RPMI7951 (cell line): Measurements from ENCODE around the gene RPS27L. TPM values are rescaled to one million over a fixed set of nuclear protein-coding genes. Genes with fewer than 3 reads are reported as not detected.
"Not testable (repeated sequence)": the region's sequence is repeated elsewhere in the genome, so short reads cannot be mapped to it uniquely, and the experiment has no call there.

Experiments
- DNase-seq: peaks from one replicate; pipeline ENCODE4 v3.0.0-alpha.2; 2012; ENCODE audit warnings: low read depth
- total RNA-seq: library from RNA; depleted of rRNA; stranded (reverse); fragments of >200 nt; shearing (Covaris generic); gene quantifications from 2 replicates; pipeline ENCODE4 v1.2.3, GENCODE V29; 2014

RPS27L gene
- total RNA-seq, 1 experiment from 2014 or later: 233 TPM

DNA sequence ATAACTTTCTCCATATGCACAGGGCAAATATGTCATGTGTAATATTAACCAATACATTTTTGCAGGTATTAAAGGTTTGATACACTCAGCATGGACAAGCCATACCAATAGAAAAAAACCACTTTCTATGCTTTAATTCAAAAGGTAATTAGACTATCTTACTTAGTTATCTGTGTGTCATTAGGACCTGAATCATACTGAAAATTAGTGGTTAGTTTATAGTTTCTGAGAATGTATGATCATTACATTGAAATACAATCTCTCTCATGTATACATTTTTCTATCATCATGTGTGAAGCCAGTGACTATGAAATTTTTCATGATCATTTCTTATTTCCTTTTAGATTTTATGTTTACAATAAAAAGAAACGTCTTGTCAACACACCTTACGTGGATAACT lies 16.3 kb downstream of the RPS27L start:
- no peak for DNase-seq

DNA sequence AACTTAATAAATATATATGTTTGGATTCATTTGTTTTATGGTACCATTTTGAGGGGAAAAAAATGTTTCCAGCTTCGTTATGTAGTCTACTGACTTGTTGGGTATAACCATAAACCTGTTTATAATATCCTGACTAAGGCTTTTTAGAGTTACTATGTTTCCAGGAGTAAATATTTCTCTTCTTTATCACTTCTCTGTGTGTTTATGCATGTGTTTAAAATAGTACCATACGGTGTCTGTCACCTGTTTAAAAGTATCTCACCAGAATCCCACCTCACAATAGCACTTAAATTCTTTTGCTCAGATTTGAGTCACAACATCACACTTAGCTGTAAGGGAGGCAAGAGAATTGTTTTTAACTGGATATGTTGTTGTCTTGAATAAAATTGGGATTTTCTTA lies 20.5 kb downstream of the RPS27L start:
- DNase-seq: no peak

DNA sequence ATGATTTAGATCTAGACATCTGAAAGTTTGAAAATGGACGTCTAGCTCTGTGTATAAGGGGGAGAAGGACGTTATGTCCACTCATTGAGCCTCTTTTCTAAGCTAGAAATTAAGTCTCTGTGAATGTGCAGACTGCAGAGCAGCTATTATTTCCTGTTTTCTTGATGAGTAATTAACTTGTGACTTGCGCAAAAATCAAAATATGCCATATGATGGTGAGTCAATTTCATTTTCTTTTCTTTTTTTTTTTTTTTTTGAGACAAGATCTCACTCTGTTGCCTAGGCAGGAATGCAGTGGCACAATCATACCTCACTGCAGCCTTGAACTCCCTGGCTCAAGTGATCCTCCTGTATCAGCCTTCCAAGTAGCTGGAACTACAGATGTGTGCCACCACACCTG lies 21.5 kb downstream of the RPS27L start:
- DNase-seq: peak; percentile 74

DNA sequence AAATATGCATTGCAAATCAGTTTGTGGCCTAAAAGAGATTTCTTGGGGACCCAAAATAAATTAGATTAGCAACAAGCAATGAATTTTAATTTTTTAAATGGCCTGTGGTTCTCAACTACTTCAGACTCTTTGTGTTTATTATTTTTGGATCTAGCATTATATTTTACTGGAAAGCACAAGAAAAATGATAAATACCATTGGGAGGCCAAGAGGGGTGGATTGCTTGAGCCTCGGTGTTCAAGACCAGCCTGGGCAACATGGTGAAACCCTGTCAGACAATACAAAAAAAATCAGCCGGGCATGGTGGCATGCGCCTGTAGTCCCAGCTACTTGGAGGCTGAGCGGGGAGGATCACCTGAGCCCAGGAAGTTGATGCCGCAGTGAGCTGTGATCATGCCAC lies 22.0 kb downstream of the RPS27L start:
- no peak for DNase-seq

DNA sequence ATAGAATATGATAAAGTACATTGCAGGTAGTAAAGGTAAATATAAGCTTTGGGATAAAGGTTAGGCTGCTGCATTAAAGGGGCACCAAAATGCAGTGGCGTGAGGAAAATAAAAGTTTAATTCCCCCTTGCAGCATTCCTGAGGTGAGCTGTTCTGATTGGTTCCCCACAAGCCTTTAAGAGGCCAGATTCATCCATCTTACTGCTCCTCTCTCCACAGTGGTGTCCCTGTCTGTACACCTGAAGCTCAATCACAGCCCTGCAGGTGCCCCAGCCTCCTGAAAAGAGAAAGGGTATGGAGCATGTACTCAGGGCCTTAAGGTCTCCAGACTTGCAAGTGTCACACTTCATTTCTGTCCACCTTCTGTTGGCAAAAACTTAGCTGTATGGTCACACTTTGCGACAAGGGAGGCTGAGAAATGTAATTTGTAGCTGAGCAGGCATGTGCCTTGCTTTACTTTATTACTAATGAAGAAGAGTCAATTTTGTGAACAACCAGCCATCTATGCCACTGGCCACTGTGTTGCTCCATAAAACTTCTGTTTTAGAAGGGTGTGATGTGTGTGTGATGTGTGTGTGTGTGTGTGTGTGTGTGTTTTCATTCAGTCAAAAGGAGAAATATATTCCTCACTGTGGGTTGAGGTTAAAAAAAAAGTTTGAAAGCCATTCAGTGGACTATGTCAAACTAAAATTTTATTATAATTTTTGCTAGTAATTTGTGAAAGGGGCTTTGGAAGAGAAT lies 22.9 kb downstream of the RPS27L start:
- no peak for DNase-seq

DNA sequence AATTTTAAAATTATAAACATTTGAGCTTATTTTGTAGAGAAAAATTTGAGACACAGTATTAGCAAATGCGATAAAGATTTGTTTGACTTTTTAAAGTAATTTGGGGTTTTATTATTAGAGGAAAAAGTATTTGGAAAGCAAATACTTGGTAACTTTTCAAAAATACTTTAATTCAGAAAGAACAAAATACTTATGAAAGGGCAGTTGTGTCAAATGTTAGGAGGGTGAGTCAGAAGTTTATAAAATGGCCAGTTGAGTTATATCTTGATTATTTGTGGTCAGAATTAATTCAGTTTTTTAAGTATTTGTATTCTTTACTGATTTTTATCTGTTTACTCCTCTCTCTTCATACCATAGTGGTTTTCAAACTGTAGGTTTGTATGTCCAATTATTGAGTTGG lies 23.5 kb downstream of the RPS27L start:
- DNase-seq: no peak

DNA sequence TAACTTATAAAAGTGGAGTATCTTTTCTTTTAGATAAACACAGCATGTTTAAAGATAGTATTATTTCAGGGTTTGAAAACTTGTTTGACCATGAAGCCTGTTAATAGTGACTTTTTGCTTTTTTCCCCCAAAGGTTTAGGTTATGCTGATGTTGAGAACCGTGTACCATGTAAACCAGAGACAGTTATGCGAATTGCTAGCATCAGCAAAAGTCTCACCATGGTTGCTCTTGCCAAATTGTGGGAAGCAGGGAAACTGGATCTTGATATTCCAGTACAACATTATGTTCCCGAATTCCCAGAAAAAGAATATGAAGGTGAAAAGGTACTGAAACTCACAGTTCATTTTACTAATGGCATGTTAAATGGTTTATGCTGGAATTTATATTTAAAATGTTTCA lies 30.6 kb downstream of the RPS27L start:
- no peak for DNase-seq

DNA sequence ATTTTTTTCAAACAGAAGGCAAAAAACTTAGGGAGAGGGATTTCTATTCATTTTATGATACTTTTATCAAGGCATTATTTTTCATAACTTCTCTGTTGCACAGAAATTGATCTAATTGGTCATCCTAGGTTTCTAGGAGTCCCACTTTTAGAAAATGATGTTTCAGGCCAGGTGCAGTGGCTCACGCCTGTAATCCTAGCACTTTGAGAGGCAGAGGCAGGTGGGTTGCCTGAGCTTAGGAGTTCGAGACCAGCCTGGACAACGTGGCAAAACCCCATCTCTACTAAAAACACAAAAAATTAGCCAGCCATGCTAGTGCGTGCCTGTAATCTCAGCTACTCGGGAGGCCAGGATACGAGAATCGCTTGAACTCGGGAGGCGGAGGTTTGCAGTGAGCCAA lies 32.8 kb downstream of the RPS27L start:
- DNase-seq: no peak

DNA sequence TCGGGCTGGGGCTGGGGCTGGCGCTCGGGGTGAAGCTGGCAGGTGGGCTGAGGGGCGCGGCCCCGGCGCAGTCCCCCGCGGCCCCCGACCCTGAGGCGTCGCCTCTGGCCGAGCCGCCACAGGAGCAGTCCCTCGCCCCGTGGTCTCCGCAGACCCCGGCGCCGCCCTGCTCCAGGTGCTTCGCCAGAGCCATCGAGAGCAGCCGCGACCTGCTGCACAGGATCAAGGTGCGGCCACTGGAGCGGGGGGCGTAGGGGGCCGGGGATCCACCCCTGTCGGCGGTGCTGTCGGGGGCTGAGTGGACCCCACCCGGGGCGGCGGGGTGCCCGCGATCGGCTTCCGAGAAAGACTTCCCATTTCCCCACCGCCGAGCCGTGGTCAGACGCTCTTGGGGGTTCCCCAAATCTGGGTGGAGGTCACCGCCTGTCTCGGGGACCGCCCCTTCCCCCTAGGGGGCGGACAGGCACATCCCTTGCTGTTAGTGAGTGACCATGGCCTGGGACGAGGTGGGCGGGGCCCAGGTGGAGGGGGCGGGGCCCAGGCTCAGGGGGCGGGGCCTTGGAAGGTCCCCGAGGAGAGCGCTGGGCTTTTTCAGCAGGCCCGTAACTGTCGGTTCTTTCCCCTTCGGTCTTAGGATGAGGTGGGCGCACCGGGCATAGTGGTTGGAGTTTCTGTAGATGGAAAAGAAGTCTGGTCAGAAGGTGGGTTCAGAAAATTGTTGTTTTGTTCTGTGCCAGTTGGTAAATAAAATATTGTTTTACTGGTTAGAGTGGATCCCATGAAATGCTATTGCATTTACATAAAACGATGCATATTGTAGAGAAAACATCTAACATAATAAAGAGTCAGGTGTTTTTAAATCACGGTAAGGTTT lies 35.0 kb downstream of the RPS27L start:
- DNase-seq: peak; percentile 81

DNA sequence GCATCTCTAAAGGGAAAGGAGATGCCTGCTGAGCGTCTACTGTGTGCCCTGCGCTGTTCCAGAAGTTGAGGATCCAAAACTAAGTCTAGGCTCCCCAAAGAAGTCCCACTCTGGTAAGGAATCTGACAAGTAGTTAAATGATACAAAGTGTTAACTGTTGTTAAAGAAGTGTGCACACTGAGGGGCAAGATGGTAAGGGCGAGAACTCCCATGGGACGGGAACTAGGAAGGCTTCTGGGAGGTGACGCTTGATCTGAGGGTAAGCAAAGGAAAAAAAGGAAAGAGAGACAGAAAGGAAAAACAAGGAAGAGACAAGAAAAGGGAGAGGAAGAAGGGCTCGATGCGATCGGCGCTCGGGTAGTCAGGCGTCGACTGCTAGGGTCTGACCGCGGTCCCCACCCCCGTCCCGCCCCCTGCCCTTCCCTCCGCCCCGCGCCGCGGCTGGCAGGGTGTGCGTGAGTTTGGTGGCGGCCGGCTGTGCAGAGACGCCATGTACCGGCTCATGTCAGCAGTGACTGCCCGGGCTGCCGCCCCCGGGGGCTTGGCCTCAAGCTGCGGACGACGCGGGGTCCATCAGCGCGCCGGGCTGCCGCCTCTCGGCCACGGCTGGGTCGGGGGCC lies 35.8 kb downstream of the RPS27L start, which contains the start of gene LACTB:
Gene LACTB (plus strand): TSS at position 480 of the 620 bp plus-strand sequence. CDS start 11 bp downstream, at position 491.
- DNase-seq: peak; percentile 93

DNA sequence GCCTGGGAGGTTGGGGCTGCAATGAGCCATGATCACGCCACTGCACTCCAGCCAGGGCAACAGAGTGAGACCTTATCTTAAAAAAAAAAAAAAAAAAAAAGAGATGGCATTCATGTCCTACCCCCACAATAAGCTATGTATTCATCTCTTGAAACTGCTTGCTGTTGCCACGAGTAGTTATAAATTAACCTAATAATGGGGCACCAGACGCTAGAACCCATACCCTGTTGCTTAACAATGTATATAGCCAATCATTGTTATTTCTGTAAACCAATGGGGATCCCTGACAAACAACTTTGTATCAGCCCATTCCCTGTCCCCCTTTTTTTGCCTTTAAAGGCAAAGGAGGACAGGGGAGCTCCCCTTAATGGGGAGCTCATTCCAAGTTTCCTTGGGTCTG lies 38.4 kb downstream of the RPS27L start:
- no peak for DNase-seq

DNA sequence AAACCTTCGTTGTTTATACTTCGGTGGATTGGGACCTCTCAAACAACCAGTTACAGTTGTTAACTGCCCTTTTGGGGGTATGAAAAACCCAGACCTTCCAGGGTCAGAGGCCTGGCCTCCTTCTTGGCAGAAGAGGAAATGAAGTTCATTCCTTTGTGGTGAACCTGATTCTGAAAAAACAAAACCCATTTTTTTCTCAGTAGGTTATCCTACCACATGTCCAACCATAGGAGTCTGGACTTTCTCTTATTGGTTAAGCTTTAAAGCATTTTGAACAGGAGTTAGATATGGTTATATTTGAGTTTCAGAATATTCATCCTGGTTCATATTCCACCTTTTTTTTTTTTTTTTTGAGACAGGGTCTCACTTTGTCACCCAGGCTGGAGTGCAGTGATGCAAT lies 42.8 kb downstream of the RPS27L start:
- no peak for DNase-seq

DNA sequence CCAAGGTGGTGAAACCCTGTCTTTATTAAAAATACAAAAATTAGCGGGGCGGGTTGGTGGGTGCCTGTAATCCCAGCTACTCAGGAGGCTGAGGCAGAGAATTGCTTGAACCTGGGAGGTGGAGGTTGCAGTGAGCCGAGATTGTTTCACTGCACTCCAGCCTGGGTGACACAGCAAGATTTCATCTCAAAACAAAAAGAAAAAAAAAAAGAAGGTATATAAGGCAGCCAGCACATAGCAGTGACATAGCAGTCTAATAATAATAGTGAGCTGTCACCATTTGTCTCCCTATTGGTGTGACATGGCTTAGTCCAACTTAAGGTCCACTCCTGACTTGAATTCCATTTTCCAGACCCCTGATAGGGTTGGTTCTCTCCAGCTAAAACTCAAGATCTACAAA lies 44.4 kb downstream of the RPS27L start:
- no peak for DNase-seq

DNA sequence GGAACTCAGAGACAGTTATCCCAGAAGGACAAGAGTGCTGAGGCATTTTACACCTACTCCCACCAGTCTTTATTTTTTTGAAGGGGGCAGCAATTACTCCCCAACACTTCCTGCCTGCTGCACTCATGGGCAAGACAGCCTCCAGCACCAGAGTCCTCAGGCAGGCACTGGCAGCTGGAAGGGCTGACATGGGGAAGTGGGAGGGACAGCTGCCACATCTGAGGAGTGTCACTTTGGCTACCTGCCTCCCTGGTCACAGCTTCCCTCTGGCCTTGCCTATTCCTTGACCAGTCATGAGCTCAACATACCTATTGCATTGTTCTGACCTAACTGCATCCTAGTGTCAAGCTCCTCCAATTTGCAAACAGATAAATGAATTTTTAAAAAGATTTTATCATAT lies 45.8 kb downstream of the RPS27L start:
- DNase-seq: no peak

DNA sequence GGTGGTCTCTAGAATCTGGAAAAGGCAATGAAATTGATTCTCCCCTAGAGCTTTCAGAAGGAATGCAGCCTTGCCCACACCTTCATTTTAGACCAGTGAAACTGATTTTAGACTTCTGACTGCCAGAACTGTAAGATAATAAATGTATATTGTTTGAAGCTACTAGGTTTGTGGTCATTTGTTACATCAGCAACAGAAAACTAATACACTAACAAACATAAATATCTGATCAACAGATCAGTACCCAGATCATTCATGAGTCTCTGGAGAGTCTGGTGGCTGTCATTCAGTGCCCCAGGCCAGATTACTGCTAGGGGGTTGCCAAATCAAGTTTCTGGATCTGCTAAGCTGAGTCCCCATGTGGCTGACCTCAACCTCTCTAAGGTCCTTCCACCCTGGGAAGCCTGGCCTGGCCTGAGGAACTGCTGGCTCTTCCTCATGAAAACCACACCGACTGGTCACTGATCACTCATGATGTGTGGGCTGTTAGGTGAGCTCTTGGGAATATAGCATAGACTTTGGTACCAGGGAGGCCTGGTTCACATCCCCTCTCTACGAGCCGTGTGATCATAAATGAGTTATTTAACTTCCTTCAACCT lies 46.8 kb downstream of the RPS27L start:
- peak; percentile 68 for DNase-seq

DNA sequence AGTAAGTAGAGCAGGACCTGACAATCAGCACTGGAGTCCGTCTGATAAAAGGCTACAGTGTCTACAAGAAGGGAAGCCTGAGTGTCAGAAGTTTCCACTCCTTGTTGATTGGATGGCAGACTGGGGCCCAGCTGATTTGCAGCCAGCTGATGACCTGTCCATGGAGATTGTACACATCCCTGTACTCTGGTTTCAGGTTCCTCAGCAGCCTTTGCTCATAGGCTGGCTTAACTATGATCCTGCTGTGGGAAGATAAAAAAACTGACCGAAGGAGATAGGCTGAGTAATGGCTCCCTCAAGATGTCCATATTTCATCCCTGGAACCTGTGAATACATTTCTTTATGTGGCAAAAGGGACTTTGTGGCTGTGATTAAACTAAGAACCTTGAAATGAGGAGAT lies 47.4 kb downstream of the RPS27L start:
- no peak for DNase-seq

DNA sequence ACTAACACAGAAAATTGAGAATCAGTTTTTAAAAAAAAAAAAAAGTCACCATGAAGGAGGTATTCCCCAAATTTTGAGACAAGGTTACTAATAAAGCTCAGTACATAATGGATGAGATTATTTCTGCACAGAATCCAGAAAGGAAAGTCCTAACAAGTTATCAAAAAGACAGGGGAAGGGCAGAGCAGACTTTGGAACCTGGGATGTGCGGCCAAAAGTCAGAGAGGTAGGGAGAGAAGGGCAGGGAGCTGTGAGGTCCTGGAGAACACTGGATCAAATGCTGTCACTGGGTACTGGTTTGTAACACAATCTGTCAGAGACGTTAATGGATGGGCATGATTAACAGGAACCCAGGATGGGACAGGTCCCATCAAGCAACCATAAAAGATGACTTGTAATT lies 47.8 kb downstream of the RPS27L start:
- no peak for DNase-seq

DNA sequence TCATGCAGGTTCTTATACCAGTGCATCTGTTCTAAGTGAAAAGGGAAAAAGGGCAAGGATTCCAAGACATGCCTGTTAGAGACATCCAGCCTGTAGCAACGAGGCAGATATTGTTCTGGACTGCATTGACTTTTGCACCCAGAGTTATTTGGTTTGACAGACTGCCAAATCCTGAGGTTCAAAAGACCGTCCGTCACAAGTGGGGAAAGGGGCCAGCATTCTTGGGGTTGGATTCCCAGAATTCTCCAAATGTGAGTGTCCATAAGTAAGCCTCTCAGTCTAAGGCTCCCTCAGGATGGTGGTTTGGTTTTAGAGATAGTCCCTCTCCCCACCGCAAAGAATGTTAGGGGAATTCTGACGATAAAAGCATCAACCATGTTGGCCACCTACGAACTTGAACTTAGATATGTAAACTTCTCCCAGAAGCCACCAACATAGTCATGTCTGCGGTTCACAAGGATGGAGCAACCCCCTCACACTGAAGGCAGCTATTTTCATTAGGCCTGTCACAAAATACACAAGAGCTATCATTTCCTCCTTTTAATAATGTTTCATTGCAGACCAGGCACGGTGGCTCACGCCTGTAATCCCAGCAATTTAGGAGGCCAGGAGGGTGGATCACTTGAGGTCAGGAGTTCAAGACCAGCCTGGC lies 49.3 kb downstream of the RPS27L start:
- DNase-seq: peak; percentile 100

DNA sequence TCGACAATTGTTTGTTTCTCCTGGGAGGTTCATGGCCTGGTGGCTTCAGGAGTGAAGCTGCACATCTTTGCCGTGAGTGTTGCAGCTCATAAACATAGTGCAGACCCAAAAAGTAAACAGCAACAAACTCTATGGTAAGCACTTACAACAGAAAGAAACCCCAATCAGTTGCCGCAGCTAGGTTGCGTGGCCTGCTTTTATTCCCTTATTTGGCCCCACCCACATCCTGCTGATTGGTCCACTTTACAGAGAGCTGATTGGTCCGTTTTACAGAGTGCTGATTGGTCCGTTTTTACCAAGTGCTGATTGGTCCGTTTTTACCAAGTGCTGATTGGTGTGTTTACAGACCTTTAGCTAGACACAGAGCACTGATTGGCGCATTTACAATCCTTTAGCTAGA lies 51.9 kb downstream of the RPS27L start:
- DNase-seq: not testable (repeated sequence)

DNA sequence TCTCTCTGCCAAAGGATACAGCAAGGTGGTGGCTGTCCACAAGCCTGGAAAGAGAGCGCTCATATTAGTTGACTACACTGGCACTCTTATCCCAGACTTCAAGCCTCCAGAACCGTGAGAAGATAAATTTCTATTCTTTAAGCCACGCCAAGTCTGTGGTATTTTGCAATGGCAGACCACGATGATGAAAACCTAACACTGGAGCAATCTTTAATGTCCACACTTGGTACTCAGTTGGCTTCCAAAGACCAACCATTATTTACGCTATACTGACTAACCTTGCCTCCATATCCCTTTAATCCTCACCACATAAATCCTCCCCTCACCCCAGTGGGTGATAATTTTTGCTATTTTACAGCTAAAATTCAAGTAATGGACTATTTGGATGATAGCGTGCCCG lies 52.5 kb downstream of the RPS27L start:
- DNase-seq: peak; percentile 61

DNA sequence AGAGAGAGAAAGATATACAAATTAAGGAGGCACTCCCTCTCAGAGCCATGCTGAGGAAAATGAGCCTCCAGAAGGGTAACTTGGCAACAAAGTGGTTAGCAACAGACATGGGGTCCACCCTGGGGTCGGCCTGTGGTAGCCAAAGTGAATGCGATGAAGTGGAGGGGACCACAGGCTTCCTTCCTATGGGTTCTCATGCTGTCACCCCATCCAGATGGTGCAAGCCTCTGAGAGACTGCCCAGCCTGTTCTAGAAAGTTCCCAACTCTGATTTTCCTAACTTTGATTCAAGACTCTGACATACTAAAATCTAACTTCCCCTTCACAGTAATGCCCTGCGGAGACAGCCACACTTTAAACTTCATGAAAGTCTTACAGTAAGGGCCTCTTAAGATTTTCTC lies 53.9 kb downstream of the RPS27L start:
- no peak for DNase-seq

DNA sequence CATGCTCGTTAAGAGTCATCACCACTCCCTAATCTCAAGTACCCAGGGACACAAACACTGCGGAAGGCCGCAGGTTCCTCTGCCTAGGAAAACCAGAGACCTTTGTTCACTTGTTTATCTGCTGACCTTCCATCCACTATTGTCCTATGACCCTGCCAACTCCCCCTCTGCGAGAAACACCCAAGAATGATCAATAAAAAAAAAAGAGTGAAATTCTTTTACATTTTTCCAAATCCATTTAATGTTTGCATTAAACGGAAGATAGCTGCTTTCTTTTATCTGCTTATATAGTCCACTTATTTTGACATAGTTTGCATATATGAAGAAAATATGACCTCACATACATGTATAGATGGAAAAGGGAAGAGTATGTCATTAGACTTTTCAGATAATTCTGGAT lies 57.7 kb downstream of the RPS27L start:
- not testable (repeated sequence) for DNase-seq
